GM21825 (cell line): ENCODE data around the gene DOCK3.

ENCODE experiments used
- ATAC-seq: cut with Tn5 transposase; IDR thresholded peaks from one replicate; pipeline ENCODE4 v1.9.1; 2021; ENCODE audit warnings: mild to moderate bottlenecking, moderate library complexity; ENCODE audit not compliant: unreplicated experiment

The DOCK3 gene

DNA sequence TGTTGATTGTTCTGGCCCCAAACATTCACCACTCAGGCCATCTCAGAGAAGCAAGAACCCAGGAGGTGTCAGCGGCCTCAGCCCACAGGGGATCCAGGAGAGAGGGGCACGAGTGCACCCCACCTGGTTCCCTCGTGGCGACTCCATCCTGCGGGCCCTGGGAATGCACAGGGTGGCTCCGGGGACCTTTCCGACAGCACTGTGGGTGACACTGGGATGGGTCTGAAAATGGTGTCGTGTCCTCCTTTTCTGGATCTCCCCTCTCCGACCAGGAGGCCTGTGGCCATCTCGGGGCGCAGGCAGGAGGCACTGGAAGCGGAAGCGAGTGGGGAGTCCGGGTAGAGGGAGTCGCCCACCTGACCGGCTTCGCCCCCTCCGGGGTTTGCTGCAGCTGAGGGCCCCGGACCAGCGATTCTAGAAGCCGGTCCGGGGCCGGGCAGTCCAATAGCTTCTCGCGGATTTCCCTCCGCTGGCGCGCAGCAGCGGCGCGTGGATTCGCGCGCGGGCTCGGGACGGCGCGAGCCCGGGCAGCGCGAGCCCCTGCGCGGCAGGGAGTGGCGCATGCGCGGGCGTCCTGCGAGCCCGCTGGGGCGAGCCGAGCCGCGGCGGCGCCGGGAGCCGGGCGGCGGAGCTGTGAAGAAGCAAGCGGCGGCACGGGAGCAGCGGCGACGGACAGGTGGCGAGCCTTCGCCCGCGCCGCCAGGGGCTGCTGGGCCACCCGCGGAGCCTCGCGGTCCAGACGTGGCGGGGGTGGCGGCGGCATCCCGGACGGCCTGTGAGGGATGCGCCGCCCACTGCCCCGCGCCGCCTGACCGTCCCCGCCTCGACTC is at the start of gene DOCK3:
DOCK3 (plus strand) TSS at position 579 of the 830 bp plus-strand sequence. CDS start 337 bp downstream, outside the sequence.
- ATAC-seq, result peak; percentile 54

DNA sequence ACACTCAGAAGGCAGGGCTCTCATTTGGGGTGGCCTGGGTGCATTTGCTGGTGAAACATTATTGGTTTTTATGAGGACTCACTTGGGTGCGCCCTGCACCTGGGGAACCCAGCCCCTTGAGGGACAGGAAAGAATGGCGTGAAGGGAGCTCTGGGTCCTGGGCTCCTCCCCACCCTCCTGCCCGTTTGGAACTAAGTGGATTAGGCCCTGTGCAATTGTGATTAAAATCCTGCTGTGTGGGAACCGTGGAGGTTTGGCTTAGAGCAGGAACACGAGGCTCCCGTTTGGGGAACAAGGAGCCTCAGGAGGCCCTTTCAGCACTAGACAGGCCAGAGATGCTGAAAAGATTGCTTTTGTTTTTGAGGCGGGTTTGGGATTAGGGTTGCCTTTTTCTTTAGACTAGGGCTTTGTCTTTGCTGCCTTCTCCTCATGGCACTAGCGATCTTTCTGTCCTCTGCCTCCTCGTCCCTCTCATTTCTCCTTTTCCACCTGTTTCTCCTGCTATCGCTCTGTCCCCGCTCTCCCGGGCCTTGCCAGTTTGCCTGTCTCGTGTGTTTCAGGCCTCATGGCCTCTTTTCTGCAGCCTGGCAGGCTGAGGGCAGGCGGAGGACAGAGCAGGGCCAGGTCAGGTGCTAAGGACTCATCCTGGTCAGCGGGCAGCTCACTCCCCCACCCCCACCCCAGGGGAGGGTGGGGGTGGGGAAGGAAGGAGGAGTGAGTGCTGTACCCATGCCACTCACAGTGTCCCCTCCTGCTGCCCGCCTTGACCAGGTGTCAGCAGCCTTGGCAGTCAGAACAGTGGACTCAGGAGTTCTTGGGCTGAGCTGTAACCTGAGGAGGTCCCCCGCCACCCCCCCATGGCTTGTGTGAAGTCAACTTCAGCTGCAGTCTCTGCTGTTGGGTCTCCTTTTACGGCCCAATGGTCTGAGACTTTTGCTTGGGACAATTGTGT is 49.2 kb upstream of the DOCK3 start:
- ATAC-seq, result no peak

GRCh38 chr3:50626401-50626800 is 48.3 kb upstream of the DOCK3 start:
- ATAC-seq, result no peak

DNA sequence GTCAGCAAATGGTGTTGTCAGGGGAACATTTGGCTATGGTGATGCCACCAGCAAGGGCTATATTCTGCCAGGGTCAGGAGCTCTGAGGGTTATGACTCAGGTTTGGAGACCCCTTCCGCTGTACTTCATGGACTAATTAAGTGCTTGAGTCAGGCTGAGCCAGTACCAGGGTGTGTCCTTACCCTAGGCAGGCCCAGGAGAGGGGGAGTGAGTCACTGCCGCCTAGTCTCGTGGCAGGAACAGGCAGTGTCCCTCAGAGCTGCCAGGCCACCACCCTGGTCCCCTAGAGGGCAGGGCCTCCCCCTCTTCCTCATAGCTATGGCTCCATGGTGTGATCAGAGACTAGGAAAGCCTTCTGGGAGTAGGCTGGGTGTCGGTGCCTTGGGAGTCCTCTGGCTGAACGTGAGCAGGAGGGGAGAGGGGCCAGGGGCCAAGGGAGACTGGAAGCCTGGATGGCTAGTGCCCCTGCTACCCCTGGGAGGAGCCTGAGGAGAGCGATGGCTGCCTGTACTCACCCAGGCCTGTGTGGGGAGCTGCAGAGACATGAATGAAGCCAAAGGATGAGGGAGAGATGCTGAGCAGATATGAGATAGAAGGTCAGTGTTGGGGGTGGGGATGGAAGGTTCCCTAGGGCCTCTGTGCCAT is 47.2 kb upstream of the DOCK3 start:
- no peak for ATAC-seq

- ATAC-seq, result no peak
These were observed 46.1 kb upstream of the DOCK3 start for GRCh38 chr3:50628601-50629000.

- no peak for ATAC-seq
These were observed 44.3 kb upstream of the DOCK3 start for GRCh38 chr3:50630394-50630793.

DNA sequence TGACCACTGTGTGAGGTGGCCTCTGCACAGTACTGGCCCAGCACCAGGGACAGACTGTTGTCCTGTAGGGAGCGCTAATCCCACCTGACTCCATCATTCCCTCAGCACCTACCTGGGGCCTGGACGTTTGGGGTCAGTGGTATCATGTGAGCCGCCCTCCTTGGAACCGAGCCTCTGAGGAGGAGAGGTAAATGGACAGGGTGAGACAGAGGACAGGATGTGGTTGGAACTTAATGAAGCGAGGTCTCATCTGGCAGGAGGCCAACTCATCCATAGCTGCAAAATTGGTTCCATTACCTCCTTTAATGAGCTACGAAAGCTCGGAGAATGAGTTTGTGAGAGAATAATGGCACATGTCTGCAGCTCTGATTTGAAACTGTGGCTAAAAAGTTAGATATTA is 43.9 kb upstream of the DOCK3 start:
- ATAC-seq, result no peak

DNA sequence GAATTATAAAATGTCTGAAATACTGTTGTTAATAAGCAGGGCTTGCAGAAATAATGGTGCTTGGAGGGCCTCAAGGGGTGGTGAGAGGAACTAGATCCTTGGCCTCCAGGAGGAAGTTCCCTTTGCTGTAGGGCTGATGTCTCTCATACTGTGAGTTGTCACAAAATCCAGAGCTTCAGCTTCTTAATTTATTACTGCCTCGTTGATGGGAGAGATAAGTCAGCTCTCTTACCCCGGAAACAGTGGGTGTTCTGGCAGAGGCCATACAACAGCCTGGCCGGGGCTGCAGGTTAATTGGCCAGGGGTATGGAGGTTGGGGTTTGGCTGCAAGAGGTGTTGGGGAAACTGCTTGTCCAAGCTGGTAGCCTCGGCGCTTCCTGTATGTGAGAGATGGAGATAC is 42.3 kb upstream of the DOCK3 start:
- no peak for ATAC-seq

DNA sequence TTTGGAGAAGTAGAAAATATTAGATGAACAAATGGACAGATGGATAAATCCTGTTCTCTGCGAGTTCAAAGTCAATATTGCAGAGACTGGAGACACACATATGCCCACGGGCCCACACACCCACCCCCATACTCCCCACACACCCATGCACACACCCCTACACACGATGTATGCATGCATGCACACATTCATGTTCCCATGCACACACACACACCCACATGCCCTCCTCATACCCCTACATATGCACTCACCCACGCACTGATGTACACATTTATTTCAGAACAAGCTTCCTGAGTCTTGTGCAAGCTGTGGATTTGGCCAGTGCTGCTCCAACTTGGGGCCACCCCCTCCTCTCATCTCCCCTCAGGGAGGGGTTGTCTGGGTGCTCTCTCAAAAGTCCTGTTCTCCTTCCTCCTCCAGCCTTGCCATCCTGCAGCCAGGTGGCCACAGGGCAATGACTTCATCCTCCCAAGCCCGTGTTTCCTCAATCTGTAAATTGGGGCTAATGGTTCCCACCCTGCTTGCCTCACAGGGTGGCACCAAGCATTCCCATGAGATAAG is 41.4 kb upstream of the DOCK3 start:
- ATAC-seq, result no peak

- ATAC-seq, result no peak
These were observed 39.7 kb upstream of the DOCK3 start for GRCh38 chr3:50635066-50635465.

GRCh38 chr3:50637011-50637410 is 37.7 kb upstream of the DOCK3 start:
- no peak for ATAC-seq

DNA sequence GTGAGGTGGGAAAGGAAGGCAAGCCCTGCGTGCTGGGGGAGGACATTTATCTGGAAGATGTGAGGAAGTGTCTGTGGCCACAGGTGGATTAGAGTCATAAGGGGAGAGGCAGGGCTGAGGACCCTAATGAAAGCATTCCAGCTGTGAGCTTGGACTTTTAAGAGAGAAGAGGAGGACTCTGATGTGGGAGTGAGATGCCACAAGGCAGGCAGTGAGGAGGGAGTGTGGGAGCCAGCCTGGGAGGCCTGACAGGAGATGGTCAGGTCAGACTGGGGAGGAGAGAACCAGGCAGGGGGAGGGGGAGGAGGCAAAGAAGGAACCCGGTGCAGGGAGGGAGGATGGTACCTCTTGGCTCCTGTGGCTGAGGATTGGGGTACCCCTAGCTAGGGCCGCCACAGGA is 36.8 kb upstream of the DOCK3 start:
- ATAC-seq, result no peak

DNA sequence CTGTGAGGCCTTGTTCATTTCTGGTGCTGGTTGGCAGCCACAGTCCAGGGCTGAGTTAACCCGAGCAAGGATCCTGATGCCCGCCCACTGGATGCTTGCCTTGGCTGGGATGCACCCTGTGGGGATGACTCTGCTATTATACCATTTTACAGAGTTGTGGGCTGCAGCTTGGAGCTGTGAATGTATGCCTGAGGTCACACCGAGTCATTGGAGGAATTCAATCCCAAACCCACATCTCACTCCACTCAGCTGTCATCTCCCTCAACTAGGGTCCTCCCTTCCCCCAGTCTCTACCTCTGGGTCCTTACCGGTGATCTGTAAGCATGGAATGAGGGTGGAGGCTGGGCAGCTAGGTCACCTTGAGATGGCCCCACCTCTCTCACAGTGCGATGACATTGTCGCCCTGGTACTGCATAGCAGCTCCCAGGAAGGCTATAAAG is 35.7 kb upstream of the DOCK3 start:
- no peak for ATAC-seq

GRCh38 chr3:50642382-50642781 is 32.3 kb upstream of the DOCK3 start:
- ATAC-seq, result no peak

GRCh38 chr3:50644561-50644960 is 30.2 kb upstream of the DOCK3 start:
- ATAC-seq, result no peak

GRCh38 chr3:50645378-50645777 is 29.3 kb upstream of the DOCK3 start:
- ATAC-seq, result no peak

- ATAC-seq, result no peak
These were observed 26.4 kb upstream of the DOCK3 start for GRCh38 chr3:50648313-50648712.

GRCh38 chr3:50648944-50649343 is 25.8 kb upstream of the DOCK3 start:
- no peak for ATAC-seq

DNA sequence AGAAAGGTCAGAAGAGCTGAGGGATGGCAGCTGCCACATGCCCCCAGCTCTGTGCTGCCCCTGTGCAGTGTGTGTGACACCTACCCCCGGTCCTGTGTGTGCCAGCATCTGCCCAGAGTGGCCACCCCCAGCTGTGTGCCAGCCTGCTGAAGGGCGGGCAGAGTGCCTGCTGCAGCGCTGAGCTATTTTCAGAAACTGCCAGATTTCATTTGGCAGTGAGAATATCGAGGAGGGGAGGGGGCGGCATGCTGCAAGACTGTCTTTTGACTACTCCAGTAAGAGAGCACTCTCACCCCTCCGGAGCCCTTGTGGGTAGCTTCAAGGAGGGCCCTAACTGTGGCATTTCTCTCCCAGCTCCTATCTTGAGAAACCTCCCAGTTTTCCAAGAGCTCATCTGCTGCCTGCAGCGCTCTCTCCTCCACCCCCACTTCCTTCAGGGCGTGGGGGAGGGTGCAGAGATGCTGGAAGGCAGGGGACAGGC is 25.2 kb upstream of the DOCK3 start:
- no peak for ATAC-seq

DNA sequence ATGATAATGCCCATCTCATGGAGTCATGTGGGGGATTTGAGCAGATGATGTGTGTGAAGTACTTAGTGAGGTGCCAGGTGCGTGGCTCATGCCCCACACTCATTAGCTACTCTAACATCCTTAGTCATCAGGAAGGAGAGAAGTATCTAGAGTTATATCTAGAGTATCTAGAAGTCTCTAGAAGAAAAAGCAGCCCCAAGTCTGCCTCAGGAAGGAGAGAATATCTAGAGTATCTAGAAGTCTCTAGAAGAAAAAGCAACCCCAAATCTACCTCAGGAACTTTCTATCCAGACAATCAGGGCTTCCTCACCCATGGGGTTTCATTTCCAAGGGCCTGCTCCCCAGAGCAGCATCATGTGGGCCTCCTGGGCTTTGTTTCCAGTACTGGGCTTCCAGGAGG is 24.7 kb upstream of the DOCK3 start:
- ATAC-seq, result no peak

GRCh38 chr3:50651445-50651844 is 23.3 kb upstream of the DOCK3 start:
- no peak for ATAC-seq
